Measurements from ENCODE around the gene ADAMTS4.

Gene ADAMTS4

DNA sequence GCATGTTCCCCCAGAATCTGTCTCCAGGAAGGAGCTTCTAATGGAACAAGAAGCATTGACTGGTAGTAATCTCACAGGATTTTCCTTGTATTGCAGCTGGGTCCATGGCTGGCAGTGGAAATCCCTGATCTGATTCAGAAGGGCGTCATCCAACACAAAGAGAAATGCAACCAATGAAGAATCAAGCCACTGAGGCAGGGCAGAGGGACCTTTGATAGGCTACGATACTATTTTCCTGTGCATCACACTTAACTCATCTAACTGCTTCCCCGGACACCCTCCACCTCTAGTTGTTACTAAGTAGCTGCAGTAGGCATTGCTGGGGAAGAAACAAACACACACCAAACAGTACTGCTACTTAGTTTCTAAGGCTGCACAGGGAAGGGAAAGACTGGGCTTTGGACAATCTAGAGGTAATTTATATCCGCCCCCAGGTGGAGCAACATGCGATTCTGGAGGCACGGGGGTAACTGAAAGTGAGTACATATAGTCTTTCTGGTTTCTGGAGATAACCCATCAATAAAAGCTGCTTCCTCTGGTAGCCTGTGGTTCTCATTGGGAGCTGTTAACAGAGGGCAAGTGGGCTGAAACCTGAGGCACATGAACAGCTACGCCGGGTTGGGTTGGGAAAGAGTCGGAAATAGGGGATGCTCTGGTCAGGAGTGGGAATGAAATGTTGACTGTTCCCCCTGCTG is 40.4 kb downstream of the ADAMTS4 start:
- DNase-seq (ENCODE audit: insufficient read length, low spot score) (no peak), FAIRE-seq (no peak)

DNA sequence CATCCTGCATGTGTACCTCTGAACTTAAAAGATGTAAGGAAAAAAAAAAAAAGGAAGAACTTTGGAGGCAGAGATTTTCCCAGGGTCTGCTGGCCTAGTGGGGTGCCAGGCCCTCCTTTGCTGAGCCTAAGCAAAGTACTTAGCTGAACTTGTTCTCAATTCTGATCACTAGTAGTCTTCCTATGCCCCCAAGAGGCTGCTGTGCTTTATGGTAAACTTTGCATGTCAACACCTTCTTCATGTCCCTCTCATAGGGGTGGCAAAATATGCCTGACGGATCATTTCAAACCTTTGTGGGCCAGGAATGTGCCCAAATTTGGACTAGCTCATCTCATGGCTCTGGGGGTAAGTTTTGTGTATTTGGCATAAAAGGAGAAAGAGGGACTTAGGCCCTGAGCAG is 41.0 kb downstream of the ADAMTS4 start:
- DNase-seq (ENCODE audit: insufficient read length, low spot score) = no peak
- no peak for FAIRE-seq

DNA sequence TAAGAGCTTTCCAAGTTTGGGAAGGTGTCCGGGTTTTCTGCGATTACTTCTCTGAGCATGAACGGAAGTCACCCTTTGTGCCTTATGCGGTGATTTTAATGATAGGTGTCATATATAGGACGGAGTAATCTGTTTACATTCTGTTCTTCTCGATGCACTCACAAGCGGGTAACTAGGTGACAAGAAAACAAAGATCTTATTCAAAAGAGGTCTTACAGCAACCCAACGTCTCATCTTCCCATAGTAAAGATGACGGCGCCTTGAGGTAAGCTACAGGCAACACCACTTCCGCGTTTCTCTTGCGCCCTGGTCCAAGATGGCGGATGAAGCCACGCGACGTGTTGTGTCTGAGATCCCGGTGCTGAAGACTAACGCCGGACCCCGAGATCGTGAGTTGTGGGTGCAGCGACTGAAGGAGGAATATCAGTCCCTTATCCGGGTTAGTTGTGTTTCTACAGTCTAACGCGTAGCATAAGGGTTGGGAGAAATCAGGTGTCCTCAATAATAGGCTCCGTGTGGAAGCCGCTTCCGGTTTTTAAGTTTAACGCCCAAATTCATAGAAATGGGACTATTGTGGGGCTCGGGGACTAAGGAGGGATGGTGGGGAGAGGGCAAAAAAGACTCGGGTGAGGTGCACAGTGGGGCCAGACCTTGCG is 45.0 kb downstream of the ADAMTS4 start, which contains the start of gene UFC1:
TSS of gene UFC1 (plus strand) at position 297 of the 656 bp plus-strand sequence. CDS start at position 317, 20 bp downstream.
- FAIRE-seq (no peak), DNase-seq (ENCODE audit: insufficient read length, low spot score) (peak; percentile 74)

DNA sequence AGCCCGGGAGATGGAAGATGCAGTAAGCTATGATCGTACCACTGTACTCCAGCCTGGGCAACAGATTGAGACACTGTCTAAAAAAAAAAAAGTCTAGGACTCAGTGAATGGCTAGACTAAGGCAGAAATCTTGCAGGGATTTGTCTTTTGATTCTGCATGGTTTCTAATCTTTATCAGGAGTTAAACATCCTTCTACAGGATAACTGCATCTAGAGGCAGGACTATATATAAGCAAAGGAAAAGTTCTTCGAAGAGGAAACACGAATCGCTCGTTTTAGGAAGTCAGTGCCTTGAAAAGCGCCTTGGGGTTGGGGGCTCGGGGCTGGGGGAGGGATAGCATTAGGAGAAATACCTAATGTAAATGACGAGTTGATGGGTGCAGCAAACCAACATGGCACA is 45.7 kb downstream of the ADAMTS4 start:
- FAIRE-seq = no peak
- no peak for DNase-seq (ENCODE audit: insufficient read length, low spot score)

DNA sequence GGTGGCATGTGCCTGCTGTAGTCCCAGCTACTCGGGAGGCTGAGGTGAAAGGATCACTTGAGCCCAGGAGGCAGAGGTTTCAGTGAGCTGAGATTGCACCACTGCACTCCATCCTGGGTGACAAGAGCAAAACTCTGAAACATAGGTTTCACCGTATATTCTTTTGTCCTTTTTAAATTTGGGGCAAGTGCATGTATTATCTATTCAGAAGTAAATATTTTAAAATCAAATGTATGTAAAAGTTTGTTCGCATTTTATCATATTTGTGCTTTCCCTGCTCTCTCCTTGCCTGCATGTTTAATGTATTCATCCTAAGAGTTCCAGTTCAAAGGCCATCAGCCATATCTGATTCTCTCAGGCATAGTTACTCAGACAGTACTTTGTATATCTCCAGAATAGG is 53.0 kb downstream of the ADAMTS4 start:
- no peak for FAIRE-seq
- DNase-seq (ENCODE audit: insufficient read length, low spot score) = no peak

DNA sequence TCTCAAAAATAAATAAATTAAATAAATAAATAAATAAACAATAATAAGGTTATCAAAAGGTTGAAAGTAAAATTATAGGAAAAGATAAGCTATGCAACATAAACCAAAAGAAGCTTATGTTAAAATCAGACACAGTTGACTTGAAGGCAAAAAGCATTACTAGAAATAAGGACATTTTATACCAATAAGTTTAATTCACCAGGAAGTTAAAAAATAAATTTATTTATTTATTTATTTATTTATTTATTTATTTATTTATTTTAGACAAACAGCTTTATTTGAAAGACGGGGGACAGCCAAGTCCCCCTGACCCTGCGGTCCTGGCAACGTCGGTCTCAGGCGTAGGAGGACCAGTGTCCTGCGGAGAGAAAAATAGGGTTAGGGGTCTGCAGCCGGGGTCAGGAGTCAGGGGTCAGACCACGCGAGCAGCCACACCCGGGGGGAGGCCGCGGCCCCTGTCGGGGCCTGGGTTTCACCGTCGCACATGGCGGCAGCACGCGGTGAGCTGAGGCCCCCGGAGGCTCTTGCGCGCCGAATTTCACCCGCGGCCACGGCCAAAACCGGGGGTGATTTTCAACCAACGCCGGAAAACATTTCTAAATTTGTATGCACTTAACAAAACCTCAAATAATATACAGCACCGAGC is 58.0 kb downstream of the ADAMTS4 start:
- DNase-seq (ENCODE audit: insufficient read length, low spot score) = no peak
- FAIRE-seq = no peak

DNA sequence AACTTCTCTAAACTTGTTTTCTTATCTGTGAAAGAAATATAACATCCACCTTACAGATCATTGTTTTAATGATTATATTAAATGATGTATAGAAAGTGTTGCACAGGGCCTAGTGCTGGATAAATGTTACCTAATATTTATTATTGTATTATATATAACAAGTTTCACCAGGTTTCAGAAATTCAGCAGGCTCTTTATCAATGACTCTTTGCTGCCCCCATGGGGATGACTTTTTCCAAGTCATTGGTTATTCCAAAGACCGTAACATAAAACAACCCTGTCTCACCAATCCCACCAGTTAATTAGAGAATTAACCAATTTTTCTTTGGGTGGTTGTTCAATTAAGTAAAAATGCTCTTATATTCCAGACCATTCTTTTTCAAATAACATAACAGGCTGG is 59.1 kb downstream of the ADAMTS4 start:
- DNase-seq (ENCODE audit: insufficient read length, low spot score) = no peak
- no peak for FAIRE-seq

DNA sequence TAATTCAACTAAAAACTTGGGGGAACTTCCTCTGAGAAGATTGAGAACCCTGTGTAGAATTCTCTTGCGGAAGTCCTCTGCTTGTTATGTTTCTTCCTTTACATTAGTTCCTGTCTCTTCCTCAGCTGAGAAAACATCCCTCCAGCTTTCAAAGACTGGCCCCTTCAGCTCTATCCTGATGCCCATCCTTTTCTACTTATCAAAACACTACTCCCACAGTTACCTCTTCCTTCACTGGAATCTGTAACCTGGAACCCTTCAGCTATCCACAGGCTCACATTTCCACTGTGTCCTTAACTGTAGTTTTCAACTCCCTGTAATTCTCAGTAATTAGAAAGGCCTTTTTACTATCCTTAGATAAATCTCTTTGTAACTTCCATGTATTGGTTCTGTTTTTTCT is 60.4 kb downstream of the ADAMTS4 start:
- no peak for FAIRE-seq
- DNase-seq (ENCODE audit: insufficient read length, low spot score) = no peak

DNA sequence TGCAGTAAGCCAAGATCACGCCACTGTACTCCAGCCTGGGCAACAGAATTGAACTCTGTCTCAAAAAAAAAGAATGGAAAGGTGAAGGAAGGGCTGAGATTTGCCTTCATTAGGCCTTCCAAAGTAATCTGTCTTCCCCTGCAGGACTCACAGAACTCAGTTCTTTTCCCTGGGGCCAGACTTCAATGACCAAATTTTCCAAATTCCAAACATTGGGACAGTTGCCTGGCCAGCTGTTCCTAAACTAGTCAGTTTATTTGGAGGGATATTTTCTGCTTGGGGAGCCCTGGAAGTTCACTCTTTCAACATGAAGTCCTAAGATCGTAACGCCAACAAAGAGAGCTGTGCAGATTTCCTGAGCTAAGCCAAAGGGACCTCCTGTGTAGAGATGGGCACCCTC is 61.0 kb downstream of the ADAMTS4 start:
- FAIRE-seq = no peak
- no peak for DNase-seq (ENCODE audit: insufficient read length, low spot score)
